ENCODE data around the gene EML1.

The EML1 gene

GRCh38 chr14:99793213-99794150 lies at the start of gene EML1:
Gene EML1 (plus strand): TSS chr14:99793413. CDS start chr14:99793477, 64 bp downstream.
- TF ChIP-seq, protein P1, sequence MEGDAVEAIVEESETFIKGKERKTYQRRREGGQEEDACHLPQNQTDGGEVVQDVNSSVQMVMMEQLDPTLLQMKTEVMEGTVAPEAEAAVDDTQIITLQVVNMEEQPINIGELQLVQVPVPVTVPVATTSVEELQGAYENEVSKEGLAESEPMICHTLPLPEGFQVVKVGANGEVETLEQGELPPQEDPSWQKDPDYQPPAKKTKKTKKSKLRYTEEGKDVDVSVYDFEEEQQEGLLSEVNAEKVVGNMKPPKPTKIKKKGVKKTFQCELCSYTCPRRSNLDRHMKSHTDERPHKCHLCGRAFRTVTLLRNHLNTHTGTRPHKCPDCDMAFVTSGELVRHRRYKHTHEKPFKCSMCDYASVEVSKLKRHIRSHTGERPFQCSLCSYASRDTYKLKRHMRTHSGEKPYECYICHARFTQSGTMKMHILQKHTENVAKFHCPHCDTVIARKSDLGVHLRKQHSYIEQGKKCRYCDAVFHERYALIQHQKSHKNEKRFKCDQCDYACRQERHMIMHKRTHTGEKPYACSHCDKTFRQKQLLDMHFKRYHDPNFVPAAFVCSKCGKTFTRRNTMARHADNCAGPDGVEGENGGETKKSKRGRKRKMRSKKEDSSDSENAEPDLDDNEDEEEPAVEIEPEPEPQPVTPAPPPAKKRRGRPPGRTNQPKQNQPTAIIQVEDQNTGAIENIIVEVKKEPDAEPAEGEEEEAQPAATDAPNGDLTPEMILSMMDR (conservative IDR thresholded peaks at IDR 0.05; ENCODE audit: low read depth, low read length): no peak
- peak; percentile 77 for DNase-seq (ENCODE audit: low read depth)
- H3K4me3 ChIP-seq (ENCODE audit: low read depth, low read length): peak within 1 kb of the TSS; percentile 62

DNA sequence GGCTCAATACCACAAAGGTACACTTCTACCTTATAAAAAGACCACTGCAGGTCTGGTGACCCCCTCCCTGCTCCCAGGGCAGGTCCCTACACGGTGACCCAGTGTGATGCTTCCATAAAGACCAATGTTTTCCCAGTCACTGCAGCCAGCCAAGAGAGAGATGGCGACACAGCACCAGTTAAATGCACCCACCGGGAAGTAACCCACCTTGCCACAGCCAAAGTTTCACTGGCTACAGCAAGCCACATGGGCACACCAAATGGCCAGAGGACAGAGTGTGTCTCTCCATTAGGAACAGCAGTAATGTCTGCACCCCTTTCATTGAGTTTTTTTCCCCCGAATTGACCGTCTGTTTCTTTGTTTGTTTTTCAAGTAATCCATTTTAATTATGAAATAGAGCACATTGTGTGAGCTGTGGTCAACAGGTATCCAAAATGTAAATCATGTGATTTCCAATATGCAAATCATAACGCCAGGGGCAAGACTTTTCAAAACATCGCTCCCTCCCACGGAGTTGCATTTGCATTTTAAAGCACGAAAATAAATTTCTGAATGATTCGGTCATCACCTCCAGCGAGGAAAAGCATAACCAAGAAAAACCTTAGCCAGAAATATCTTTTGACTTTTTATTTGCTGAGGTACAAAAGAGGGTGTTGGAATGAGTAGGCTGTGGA lies 48.9 kb upstream of the EML1 start:
- peak; percentile 58 for DNase-seq (ENCODE audit: low read depth)
- H3K4me3 ChIP-seq (ENCODE audit: low read depth, low read length): no peak overlapping the region
- TF ChIP-seq, protein P1 (conservative IDR thresholded peaks at IDR 0.05; ENCODE audit: low read depth, low read length): peak; percentile 21

DNA sequence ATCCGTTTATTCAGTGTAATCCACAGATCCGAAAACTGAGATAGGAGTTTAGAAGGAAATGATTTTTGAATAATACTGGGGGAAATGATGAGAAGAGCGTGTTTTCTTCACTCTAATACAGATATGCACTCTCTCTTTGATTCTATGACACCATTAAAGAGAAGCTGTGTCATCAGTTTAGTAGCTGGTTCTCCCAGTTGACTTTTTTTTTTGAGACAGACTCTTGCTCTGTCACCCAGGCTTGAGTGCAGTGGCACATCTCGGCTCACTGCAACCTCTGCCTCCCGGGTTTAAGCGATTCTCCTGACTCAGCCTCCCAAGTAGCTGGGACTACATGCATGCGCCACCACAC lies 48.4 kb upstream of the EML1 start:
- DNase-seq (ENCODE audit: low read depth): no peak
- TF ChIP-seq, protein P1 (conservative IDR thresholded peaks at IDR 0.05; ENCODE audit: low read depth, low read length): no peak
- no peak overlapping the region for H3K4me3 ChIP-seq (ENCODE audit: low read depth, low read length)

GRCh38 chr14:99745307-99745951 lies 47.8 kb upstream of the EML1 start:
- TF ChIP-seq, protein P1 (conservative IDR thresholded peaks at IDR 0.05; ENCODE audit: low read depth, low read length): no peak
- H3K4me3 ChIP-seq (ENCODE audit: low read depth, low read length): no peak overlapping the region
- peak; percentile 67 for DNase-seq (ENCODE audit: low read depth)

DNA sequence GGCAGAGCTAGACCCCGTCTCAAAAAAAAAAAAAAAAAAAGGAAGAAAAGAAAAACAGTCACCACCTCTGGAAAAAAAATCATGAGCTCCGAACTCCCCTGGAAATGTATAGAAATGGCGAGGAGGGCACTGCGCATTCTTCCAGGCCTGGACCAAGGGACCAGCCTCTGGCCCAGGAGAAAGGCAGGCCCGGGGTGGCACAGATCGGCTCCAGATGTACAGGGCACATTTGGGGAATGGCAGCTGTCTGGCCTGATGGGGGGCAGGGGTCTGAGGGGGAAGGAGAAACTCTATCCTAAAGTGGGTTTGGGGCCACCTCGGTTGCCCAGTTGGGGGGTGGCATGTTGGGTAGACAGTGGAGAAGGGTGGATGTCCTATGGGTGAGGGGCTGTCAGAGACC lies 46.0 kb upstream of the EML1 start:
- no peak for DNase-seq (ENCODE audit: low read depth)
- TF ChIP-seq, protein P1 (conservative IDR thresholded peaks at IDR 0.05; ENCODE audit: low read depth, low read length): no peak
- H3K4me3 ChIP-seq (ENCODE audit: low read depth, low read length): no peak overlapping the region

DNA sequence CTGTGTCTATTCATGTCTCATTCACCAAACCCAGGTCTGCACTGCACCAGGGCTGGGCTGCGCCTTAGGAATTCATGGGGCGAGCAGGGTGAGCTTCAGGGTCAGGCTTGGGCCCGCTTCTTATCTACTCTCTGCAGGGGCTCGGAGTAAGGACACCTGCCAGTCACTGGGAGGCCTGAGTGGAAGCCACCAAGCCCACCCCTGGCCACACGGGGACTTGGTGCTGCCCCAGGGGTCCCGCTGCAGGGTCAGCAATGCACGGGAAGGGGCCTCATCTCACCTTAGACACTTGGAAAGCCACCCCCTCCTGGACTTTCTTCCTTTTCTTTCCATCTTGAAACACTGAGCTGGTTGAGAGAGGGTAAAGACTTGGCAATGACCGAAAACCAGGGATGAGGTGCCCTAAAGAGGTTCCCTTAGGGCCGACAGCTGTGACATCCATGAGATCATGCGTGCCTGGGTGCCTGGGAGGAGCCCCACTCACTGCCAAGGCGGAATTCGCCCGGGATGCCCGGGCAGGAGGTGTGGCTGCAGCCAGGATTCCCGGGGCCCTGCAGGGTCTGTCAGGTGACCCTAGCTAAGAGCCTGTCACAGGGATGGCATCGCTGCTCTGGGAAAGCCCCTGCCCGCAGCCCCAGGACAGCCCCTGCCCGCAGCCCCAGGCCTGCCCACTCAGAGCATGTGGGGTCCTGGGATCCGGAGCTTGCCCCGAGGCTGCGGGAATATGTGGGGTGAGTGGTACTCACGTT lies 45.5 kb upstream of the EML1 start:
- TF ChIP-seq, protein P1 (conservative IDR thresholded peaks at IDR 0.05; ENCODE audit: low read depth, low read length): no peak
- no peak overlapping the region for H3K4me3 ChIP-seq (ENCODE audit: low read depth, low read length)
- DNase-seq (ENCODE audit: low read depth): no peak

Data from choroid plexus epithelial cell (primary cell).